ENCODE measurements around the gene ZNF438. TPM values are rescaled to one million over a fixed set of nuclear protein-coding genes. Genes with fewer than 3 reads are reported as not detected.

The ZNF438 gene
- total RNA-seq, 1 experiment from 2014 or later = 0.83 TPM

GRCh38 chr10:30911303-30911863 is 120.3 kb downstream of the ZNF438 start:
- H2BK12ac ChIP-seq (ENCODE audit: insufficient read length, low read depth, low read length) = no peak overlapping the region
- H2BK20ac ChIP-seq (ENCODE audit: low read depth, low read length, poor library complexity, severe bottlenecking) = no peak overlapping the region
- no peak for TF ChIP-seq CTCF (conservative IDR thresholded peaks at IDR 0.05)
- no peak overlapping the region for H3K4me2 ChIP-seq (ENCODE audit: insufficient read depth, insufficient read length, low read length)
- H4K8ac ChIP-seq (replicated peaks; ENCODE audit: insufficient read length, low read depth, low read length) = no peak overlapping the region
- H3T11ph ChIP-seq (ENCODE audit: low read length) = no peak overlapping the region
- DNase-seq = no peak
- no peak overlapping the region for H2BK15ac ChIP-seq (ENCODE audit: low read depth, low read length)
- Mint-ChIP-seq H3K27ac (no peak overlapping the region), H3K36me3 (ENCODE audit: insufficient read depth in 1 of 3, low read depth in 3 of 3) (no peaks in the 10 kb centered on the region), H3K4me1 (no peaks in the 10 kb centered on the region), H3K4me3 (no peak overlapping the region), H3K9me3 (no peaks in the 10 kb centered on the region), H3K27me3 (ENCODE audit: low read depth) (no peaks in the 10 kb centered on the region)
- no peak overlapping the region for H3K27ac ChIP-seq (ENCODE audit: insufficient read length, low read depth, low read length)
- H3K56ac ChIP-seq (ENCODE audit: insufficient read length, low read depth, low read length) = no peak overlapping the region
- H3K23ac ChIP-seq (ENCODE audit: insufficient read length, low read depth, low read length) = no peak overlapping the region
- H3K27me3 ChIP-seq (ENCODE audit: insufficient read depth, low read length) = no peaks in the 10 kb centered on the region
- H2BK120ac ChIP-seq (ENCODE audit: low read depth, low read length, poor library complexity, severe bottlenecking) = no peak overlapping the region
- H2AFZ ChIP-seq (ENCODE audit: low read length) = no peak overlapping the region
- no peak overlapping the region for H4K5ac ChIP-seq (ENCODE audit: insufficient read length, low read depth, low read length)
- no peak overlapping the region for H3K14ac ChIP-seq (ENCODE audit: insufficient read depth, low read length)
- H2BK5ac ChIP-seq (ENCODE audit: insufficient read length, low read length) = no peak overlapping the region
- no CpG with 5 or more reads among the region's 3 CpGs for WGBS (ENCODE audit: extremely low coverage, insufficient read length, low lambda C conversion rate)
- no peak overlapping the region for H2AK5ac ChIP-seq (ENCODE audit: insufficient read length, low read length)
- no peaks in the 10 kb centered on the region for H3K79me2 ChIP-seq (ENCODE audit: insufficient read depth, low read length)
- H3K4me1 ChIP-seq (ENCODE audit: insufficient read depth, low read length) = no peaks in the 10 kb centered on the region
- H3K79me1 ChIP-seq (ENCODE audit: insufficient read depth, low read depth, low read length, poor library complexity, severe bottlenecking) = no peaks in the 10 kb centered on the region
- no peak overlapping the region for H3K4ac ChIP-seq (ENCODE audit: low read depth, low read length)
- no peaks in the 10 kb centered on the region for H3K9me3 ChIP-seq (ENCODE audit: control insufficient read depth, low read depth, low read length)
- H3K18ac ChIP-seq (ENCODE audit: insufficient read length, low read depth, low read length) = no peak overlapping the region
- H4K91ac ChIP-seq (ENCODE audit: insufficient read length, low read depth, low read length) = no peak overlapping the region
- H3K9ac ChIP-seq (ENCODE audit: extremely low read depth, insufficient read length, low read length) = no peak overlapping the region
- H3K23me2 ChIP-seq (ENCODE audit: insufficient read length, low read depth, low read length, poor library complexity, severe bottlenecking) = no peaks in the 10 kb centered on the region
- no peaks in the 10 kb centered on the region for H4K20me1 ChIP-seq (ENCODE audit: control insufficient read depth, insufficient read depth, insufficient read length)
